Activated CD8-positive, alpha-beta memory T cell treated with anti-CD3 and anti-CD28 coated beads for 4 hours (primary cell): ENCODE measurements around the gene ATP5IF1.

Experiments
- DNase-seq, 2 donors: peaks; one replicate each; pipeline ENCODE4 v3.0.0-alpha.2; 2020; ENCODE audit warnings: low read depth in 2 of 2

Gene ATP5IF1

DNA sequence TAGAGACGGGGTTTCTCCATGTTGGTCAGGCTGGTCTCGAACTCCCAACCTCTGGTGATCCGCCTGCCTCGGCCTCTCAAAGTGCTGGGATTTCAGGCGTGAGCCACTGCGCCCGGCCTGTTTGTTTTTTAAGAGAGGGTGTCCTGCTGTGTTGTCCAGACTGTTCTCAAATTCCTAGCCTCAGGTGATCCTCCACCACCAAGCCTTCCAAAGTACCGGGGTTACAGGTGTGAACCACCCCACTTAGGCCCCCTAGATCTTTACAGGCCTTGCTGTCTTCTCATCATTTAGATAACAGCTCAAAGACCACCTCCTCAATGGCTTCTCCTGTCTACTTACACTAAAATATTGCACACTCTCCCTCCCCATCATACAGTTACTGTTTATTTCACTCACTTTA is 29.7 kb downstream of the ATP5IF1 start:
- no peak for DNase-seq

DNA sequence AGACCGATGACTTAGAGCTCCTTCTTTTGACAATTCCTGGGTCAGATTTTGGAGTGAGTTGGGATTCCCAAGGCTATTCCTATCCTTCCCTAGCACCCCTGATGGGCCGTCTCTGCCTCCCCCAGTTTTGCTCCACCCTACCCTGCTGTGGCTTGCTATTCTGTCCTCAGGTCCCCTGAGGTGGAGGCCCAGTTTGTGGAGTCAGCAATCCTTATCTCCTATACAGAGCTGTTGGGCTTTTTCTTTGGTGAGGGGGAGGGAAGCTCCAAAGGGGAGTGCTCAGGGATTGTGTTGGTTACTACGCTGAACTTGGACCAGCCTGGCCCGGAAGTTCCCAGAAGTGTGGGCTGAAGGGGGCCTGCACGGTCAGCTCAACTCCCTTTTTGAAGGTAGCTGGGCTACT is 31.0 kb downstream of the ATP5IF1 start:
- no peak for DNase-seq

DNA sequence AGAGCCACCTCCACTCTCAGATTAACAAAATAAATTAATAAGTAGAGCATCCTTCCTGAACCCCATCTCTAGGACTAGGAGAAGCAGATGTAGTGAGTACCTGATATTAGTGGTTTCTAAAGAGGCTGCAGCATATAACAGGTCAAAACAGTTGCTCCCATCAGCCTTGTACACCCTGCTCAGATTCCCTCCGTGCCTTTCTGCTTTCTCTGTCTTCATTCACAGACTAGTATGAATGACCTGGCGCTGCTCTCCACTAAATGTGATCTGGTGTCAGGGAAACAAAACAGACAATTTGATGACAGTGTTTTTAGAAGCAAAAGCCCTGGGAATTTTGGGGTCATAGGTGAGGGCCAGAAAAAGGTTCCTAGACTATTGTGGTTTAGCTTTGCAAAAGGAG is 31.7 kb downstream of the ATP5IF1 start:
- no peak for DNase-seq

DNA sequence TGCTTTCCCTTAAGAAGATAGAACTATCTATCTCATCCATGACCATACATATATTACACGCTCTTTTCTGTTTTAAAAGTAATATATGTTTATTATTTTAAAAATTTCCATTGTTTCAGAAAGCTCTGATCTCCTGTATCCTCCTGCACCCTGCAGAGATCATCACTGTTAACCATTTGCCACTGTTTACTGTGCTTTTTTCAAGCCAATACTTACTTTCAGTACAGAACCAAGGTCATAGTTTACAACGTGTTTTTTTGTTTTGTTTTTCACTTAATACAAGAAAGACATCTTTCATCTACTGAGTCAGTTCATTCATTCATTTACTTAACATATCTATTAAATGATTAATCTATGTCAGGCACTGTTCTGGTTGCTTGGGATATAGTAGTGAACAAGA is 33.6 kb downstream of the ATP5IF1 start:
- no peak for DNase-seq

DNA sequence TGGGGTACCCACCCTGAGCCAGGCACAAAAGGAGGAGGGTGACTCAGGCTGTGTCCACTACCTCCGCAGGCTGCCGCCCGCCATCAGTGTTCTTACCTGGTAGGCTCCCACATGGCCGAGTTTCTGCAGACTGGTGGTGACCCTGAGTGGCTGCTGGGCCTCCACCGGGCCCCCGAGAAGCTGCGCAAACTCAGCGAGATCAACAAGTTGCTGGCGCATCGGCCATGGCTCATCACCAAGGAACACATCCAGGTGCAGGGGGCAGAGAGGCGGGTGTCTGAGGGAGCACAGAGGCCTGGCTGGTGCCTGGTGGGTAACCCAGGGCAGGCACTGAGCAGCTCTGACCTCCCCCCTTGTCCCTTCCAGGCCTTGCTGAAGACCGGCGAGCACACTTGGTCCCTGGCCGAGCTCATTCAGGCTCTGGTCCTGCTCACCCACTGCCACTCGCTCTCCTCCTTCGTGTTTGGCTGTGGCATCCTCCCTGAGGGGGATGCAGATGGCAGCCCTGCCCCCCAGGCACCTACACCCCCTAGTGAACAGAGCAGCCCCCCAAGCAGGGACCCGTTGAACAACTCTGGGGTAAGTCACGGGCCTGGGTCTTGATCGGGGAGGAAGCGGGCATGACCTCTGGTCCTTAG is 36.4 kb downstream of the ATP5IF1 start:
- no peak for DNase-seq

DNA sequence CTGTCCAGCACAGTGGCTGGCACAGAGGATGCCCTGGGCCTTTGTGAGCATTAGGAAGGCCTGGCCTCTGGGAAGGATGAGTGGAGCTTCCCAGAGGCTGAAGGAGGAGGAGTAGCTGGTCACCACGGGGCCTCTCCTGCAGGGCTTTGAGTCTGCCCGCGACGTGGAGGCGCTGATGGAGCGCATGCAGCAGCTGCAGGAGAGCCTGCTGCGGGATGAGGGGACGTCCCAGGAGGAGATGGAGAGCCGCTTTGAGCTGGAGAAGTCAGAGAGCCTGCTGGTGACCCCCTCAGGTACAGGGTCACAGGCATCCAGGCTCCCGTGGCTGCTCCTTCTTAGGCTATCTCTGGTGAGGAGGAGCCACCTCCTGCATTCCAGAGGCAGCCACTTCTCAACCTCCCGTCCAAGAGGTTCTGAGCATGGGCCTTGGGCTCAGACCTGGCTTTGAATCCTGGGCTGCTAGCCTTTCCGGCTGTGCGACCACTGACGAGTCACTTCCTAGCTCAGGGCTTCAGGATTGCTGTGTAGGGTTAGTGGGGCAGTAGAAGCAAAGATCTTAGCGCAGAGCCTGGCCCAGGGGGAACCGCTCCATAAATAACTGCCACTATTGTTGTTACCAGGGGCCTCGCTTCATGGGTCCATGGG is 37.4 kb downstream of the ATP5IF1 start:
- DNase-seq, result no peak

DNA sequence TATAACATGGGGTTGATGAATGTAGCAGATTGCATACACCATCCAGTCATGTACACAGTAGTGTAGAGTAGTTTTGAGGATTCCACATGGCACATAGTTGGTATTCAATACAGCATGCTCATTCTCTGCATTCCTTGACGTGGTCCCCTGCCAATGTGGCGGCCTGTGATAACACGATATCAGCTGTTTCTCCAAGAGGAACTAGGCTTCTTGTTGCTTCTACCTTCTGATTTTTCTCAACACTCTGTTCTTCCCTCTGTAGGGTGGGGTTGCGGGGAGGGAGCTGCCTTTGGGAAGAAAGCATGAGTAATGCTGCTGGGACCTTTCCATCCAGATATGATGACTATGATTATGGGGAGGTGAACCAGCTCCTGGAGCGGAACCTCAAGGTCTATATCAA is 42.8 kb downstream of the ATP5IF1 start:
- DNase-seq, result no peak

DNA sequence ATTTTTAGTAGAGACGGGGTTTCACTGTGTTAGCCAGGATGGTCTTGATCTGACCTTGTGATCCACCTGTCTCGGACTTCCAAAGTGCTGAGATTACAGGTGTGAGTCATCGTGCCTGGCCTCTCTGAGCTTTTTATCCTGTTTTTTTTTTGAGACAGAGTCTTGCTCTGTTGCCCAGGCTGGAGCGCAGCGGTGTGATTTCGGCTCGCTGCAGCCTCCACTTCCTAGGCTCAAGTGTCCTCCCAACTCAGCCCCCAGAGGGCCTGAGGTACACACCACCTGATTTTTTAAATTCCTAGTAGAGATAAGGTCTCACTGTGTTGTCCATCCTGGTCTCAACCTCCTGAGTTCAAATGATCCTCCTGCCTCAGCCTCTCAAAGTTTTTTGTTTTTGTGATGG is 43.8 kb downstream of the ATP5IF1 start:
- no peak for DNase-seq

DNA sequence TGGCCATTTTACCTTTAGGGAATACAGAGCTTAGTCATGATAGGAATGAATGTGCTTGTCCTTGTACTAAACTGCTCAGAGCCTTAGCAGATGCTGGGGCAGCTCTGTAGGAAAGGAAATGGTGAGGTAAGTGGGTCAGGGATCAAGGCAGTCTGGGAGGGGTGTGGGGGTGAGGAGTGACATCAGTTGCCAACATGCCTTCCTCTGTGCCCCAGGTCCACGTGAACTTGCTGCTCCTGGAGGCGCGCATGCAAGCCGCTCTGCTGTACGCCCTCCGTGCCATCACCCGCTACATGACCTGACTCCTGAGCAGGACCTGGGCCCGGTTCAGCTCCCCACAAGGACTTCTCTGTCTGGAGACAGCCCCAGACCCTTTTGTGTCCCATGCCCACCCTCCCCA is 44.6 kb downstream of the ATP5IF1 start:
- no peak for DNase-seq

DNA sequence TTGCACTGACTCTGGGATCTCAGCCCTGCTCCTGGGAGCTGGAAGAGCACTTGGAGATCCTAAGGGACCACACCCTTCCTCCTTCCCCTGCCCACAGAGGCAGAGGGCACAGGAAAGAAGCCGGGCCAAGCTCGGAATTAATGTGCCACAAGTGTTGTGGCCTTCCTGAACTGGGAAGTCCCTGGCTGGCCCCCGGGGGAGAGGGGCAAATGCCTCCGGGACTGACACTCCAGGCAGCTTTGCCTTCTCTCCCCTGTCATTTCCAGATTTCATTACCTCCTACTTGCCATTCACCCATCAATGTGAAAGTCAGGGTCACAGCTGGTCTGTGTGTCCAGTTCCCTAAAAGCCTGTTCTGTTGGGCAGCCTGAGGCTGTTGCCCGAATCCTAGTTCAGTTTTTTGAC is 45.1 kb downstream of the ATP5IF1 start:
- no peak for DNase-seq

DNA sequence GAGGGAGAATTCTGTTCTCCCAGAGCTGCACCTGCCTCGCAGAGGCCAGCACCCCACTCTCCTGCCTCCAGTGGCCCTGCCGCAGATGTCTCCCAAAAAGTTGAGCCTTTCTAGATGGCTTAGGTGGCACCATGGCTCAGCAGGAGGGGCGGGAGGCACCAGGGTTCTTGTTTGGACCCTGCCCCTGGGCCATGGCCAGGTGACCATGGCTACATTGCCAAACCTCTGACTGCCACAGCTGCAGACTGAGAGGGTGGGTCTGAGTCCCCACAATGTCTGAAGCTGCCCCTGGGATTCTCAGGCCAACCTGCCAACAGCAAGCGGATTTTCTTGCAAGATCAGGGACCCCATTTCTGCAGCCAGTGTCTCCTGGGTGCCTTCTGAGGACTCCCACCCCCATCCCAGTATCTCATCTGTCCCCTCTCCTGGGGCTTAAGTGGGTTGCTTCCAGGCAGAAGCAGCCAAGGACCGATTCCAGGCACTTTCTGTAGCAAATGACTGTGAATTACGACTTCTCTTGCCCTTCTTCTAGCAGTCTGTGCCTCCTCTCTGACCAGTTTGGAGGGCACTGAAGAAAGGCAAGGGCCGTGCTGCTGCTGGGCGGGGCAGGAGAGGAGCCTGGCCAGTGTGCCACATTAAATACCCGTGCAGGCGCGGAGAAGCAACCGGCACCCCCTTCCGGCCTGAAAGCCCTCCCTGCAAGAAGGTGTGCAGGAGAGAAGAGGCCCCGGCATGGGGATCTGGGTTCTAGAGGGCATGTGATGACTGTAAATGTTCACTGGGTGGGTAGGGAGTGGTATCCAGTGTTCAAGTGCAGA is 45.9 kb downstream of the ATP5IF1 start:
- DNase-seq, result no peak

DNA sequence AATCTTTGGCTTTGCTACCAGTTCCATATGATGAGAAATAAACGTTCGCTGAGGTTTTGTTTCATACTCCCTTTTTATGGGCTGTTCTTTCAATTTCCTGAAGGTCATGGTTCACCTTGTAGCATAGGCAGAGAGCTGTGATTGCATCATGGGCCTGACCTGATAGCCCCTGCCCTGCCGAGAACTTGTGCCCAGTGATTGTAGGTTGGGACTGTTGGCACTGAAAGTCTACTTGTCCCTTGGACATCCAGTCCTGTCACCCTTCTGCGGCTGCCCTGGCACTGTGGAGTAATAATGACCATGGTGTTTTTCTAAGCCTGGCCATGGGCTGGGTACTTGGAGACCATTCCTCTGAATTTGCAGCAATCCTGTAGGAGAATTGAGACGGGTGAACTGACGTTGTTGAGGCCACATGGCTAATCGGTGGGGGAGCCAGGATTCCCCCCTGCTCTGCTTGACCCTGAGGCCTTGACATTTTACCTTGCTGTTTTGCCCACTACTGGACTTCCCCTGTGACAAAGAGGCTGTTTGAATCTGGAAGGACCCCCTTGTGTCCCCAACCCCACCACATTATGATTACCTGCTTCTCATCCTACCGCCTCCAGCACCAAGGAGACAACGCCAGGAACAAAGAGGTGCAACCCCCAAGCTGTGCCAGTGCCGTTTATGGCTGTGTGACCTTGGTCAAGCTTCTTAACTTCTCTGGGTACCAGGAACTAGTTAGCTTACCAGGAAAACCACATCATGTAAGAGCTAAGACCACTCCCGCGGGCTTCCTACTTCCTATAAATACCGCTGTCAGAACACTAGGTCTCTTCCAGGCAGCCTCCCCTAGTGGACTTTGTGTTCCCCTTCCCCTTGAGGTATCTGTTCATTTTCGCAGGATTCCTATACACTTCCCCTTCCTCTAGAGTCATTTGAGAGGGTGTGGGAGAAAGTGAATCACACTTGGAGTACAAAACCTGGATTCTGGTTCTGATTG is 46.8 kb downstream of the ATP5IF1 start:
- DNase-seq, result no peak

DNA sequence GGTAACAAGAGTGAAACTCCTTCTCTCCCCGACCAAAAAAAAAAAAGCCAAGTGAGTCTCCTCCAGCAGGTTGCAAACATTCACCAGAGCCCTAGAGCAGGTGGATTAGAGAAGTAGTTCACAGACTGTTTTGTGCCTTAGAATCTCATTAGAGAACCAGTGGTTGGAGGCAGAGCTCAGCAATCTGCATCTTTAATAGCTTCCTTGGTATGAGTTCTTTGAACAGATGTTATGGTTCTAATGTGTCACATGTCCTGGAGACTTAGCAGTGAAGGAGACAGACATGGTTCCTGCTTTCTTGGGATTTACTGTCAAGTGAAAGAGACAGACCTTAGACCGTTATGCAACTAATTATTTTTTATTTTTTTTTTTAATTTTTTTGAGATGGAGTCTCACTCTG is 50.2 kb downstream of the ATP5IF1 start:
- no peak for DNase-seq
